AG10803 (cell line): ENCODE measurements around the gene CD151.

Experiments
- DNase-seq: peaks from one replicate; pipeline ENCODE4 v3.0.0; 2010; ENCODE audit warnings: low read depth
- H3K4me3 ChIP-seq: 2 replicates; pipeline ENCODE4 v1.5.1; 2011; ENCODE audit warnings: mild to moderate bottlenecking, low read length, control low read depth
- CTCF ChIP-seq: conservative IDR thresholded peaks from 2 replicates; pipeline ENCODE4 v1.5.1; 2011; ENCODE audit warnings: mild to moderate bottlenecking, low read length, control low read depth, inconsistent platforms

Gene CD151

GRCh38 chr11:794013-794765 lies 38.6 kb upstream of the CD151 start:
- no peak for DNase-seq
- no peak overlapping the region; the same call in 1 of the 2 replicates for H3K4me3 ChIP-seq

GRCh38 chr11:794766-795633 lies 37.8 kb upstream of the CD151 start:
- peak overlapping the region; percentile 77 for H3K4me3 ChIP-seq
- no peak for TF ChIP-seq CTCF
- no peak for DNase-seq

More at GRCh38 chr11:794013-794765, 38.6 kb upstream of the CD151 start:
- no peak for TF ChIP-seq CTCF

- no peak for TF ChIP-seq CTCF
- peak; percentile 81 for DNase-seq
- H3K4me3 ChIP-seq: peak overlapping the region; percentile 77
Measured at GRCh38 chr11:795634-796564, 36.9 kb upstream of the CD151 start.

- TF ChIP-seq CTCF: no peak
- DNase-seq: no peak
- H3K4me3 ChIP-seq: peak overlapping the region; percentile 77
Measured at GRCh38 chr11:796565-797295, 36.0 kb upstream of the CD151 start.

GRCh38 chr11:797296-798092 lies 35.3 kb upstream of the CD151 start:
- no peak for TF ChIP-seq CTCF
- H3K4me3 ChIP-seq: peak overlapping the region; percentile 77
- DNase-seq: peak; percentile 71
